Endothelial cell of umbilical vein (primary cell): Measurements from ENCODE around the gene OTOS. TPM values are rescaled to one million over a fixed set of nuclear protein-coding genes. Genes with fewer than 3 reads are reported as not detected.
A peak's percentile ranks its signal among the peaks of the same experiment; 100 is the strongest.

ENCODE experiments used
- BruUV-seq: library from RNA; stranded (reverse); fragments of 400-500 nt; replicated peaks from 2 replicates; lab custom pipeline; 2021; lab: Mats Ljungman, UMichigan
- CTCF ChIA-PET: fragments of 300-600, 350-600 bp; sonication (Branson Sonifier 250); formaldehyde crosslinking; loops from one replicate; lab custom pipeline; 2021; ENCODE audit warnings: antibody characterized with exemption, inconsistent platforms; lab: Charles Lee
- POLR2A ChIA-PET: fragments of 300-600, 350-600 bp; sonication (Branson Sonifier 250); formaldehyde crosslinking; loops from one replicate; lab custom pipeline; 2021; ENCODE audit warnings: antibody characterized with exemption, inconsistent platforms; lab: Charles Lee
- DNase-seq: peaks from one replicate; pipeline ENCODE4 v3.0.0-alpha.2; 2011; ENCODE audit warnings: low read depth, low spot score
- FAIRE-seq: peaks from 2 replicates; lab custom pipeline; 2011; peaks lifted over from hg19 to GRCh38; lab: Jason Lieb, UNC
- H2AFZ ChIP-seq: 2 replicates; pipeline ENCODE4 v1.6.0; 2012; ENCODE audit warnings: low read depth, low read length, control low read depth, inconsistent platforms
- H3K27ac ChIP-seq: 2 replicates; pipeline ENCODE4 v1.5.1; 2011; ENCODE audit warnings: low read depth, mild to moderate bottlenecking, control low read depth, low read length, moderate library complexity; ENCODE audit not compliant: insufficient read depth
- H3K27me3 ChIP-seq, 2 experiments: 2 replicates each; pipeline versions ENCODE4 v1.6.0 to v1.6.1; 2011; ENCODE audit warnings: low read length in 2 of 2, mixed read lengths in 1 of 2; ENCODE audit not compliant: control insufficient read depth in 2 of 2, insufficient read depth in 2 of 2
- H3K36me3 ChIP-seq, 2 experiments: 2 replicates in 1 of 2; 3 replicates in 1 of 2; pipeline ENCODE4 v1.5.1; 2011; ENCODE audit warnings: low read length in 2 of 2, mild to moderate bottlenecking in 1 of 2, moderate library complexity in 1 of 2; ENCODE audit not compliant: control insufficient read depth in 2 of 2, insufficient read depth in 2 of 2; ENCODE audit errors: extremely low read depth in 1 of 2
- H3K4me1 ChIP-seq: 3 replicates; pipeline ENCODE4 v1.5.1; 2011; ENCODE audit warnings: mild to moderate bottlenecking, low read length; ENCODE audit not compliant: control insufficient read depth, insufficient read depth; ENCODE audit errors: extremely low read depth
- H3K4me2 ChIP-seq: 2 replicates; pipeline ENCODE4 v1.6.1; 2011; ENCODE audit warnings: low read length, control low read depth, mixed read lengths; ENCODE audit not compliant: insufficient read depth
- H3K4me3 ChIP-seq, 3 experiments: fragments of 200-600 bp in 1 of 3; sonication (generic), shearing (Covaris generic) in 1 of 3; replicated peaks in 1 of 3; 2 replicates each; pipeline ENCODE4 v1.5.1; 2011 to 2016; ENCODE audit warnings: control low read depth in 3 of 3, low read length in 3 of 3, mild to moderate bottlenecking in 2 of 3, inconsistent platforms in 1 of 3, low read depth in 1 of 3, moderate library complexity in 1 of 3; ENCODE audit not compliant: insufficient read depth in 1 of 3
- H3K79me2 ChIP-seq: 2 replicates; pipeline ENCODE4 v1.6.0; 2012; ENCODE audit warnings: low read length, inconsistent platforms; ENCODE audit not compliant: control insufficient read depth, insufficient read depth
- H3K9ac ChIP-seq: replicated peaks from 2 replicates; pipeline ENCODE3; 2011; ENCODE audit warnings: low read length, control low read depth; ENCODE audit not compliant: insufficient read depth; ENCODE audit errors: extremely low read depth
- H3K9me1 ChIP-seq: replicated peaks from 3 replicates; pipeline ENCODE4 v1.6.0; 2011; ENCODE audit warnings: mild to moderate bottlenecking, low read length; ENCODE audit not compliant: control insufficient read depth, insufficient read depth; ENCODE audit errors: extremely low read depth
- H3K9me3 ChIP-seq: replicated peaks from 2 replicates; pipeline ENCODE4 v1.5.1; 2012; ENCODE audit warnings: low read length, inconsistent platforms; ENCODE audit not compliant: control insufficient read depth, insufficient read depth
- H4K20me1 ChIP-seq: replicated peaks from 2 replicates; pipeline ENCODE3; 2011; ENCODE audit warnings: mild to moderate bottlenecking, low read length; ENCODE audit not compliant: control insufficient read depth, insufficient read depth; ENCODE audit errors: extremely low read depth
- CTCF ChIP-seq, 2 donors: IDR thresholded peaks; 1 replicate in 1 of 2; 2 replicates in 1 of 2; pipeline ENCODE4 v1.5.1; 2011; ENCODE audit warnings: low read length in 2 of 2, mild to moderate bottlenecking in 2 of 2, moderate library complexity in 2 of 2, control low read depth in 1 of 2, inconsistent platforms in 1 of 2, low read depth in 1 of 2; ENCODE audit not compliant: insufficient read depth in 1 of 2; ENCODE audit errors: extremely low read depth in 1 of 2
- EZH2 ChIP-seq: IDR thresholded peaks from 2 replicates; pipeline ENCODE4 v1.6.1; 2012; ENCODE audit warnings: borderline replicate concordance, low read depth, mild to moderate bottlenecking, moderate library complexity, low read length, inconsistent platforms; ENCODE audit not compliant: severe bottlenecking
- FOS ChIP-seq: IDR thresholded peaks from 2 replicates; pipeline ENCODE4 v1.6.1; 2011; ENCODE audit warnings: mild to moderate bottlenecking, low read length, moderate library complexity, borderline replicate concordance; ENCODE audit not compliant: insufficient read depth
- GATA2 ChIP-seq: IDR thresholded peaks from 2 replicates; pipeline ENCODE4 v1.7.0; 2011; ENCODE audit warnings: low read depth, mild to moderate bottlenecking, moderate library complexity, mixed read lengths, low read length; ENCODE audit not compliant: insufficient read length, insufficient read depth
- JUN ChIP-seq: IDR thresholded peaks from 2 replicates; pipeline ENCODE4 v1.6.1; 2011; ENCODE audit warnings: borderline replicate concordance, low read depth; ENCODE audit not compliant: insufficient read length, insufficient read depth
- MAX ChIP-seq: IDR thresholded peaks from 2 replicates; pipeline ENCODE4 v1.6.1; 2011; ENCODE audit not compliant: insufficient read depth, insufficient read length
- MYC ChIP-seq: IDR thresholded peaks from one replicate; pipeline ENCODE4 v1.6.1; 2011; ENCODE audit warnings: mild to moderate bottlenecking, low read depth, low read length
- POLR2A ChIP-seq: IDR thresholded peaks from 2 replicates; pipeline ENCODE4 v1.6.1; 2012; ENCODE audit warnings: low read depth, mild to moderate bottlenecking, control low read depth, low read length
- POLR2AphosphoS5 ChIP-seq: IDR thresholded peaks from 2 replicates; pipeline ENCODE4 v1.6.1; 2012; ENCODE audit warnings: low read depth, mild to moderate bottlenecking, control low read depth, low read length, moderate library complexity; ENCODE audit not compliant: insufficient read depth
- dilution Hi-C: fragments of 300-500 bp; cut with MboI; formaldehyde crosslinking; loops from one replicate; pipeline ENCODE4 v1.15.0; 2019; ENCODE audit warnings: low sequenced_read_pairs; ENCODE audit not compliant: extremely low pct_ligation_motif_present
- intact Hi-C: fragments of 100-400 bp; cut with micrococcal nuclease; formaldehyde crosslinking; loops from one replicate; pipeline ENCODE4 v1.10.0; 2022
- polyA plus RNA-seq, 4 experiments: library from polyadenylated mRNA; depleted of rRNA in 3 of 4; stranded (reverse) in 3 of 4; unstranded in 1 of 4; fragments of >200 nt; gene quantifications; 2 replicates each; pipeline versions ENCODE4 v1.2.1 to v1.2.3, GENCODE V29; 2011 to 2012; ENCODE audit warnings: missing spikeins in 1 of 4
- total RNA-seq: library from RNA; stranded (reverse); gene quantifications from 2 replicates; pipeline ENCODE4 v1.2.3, GENCODE V29; 2021

OTOS gene
- total and polyA plus RNA-seq, 2 donors (not counting 3 experiments of a cell fraction or from before 2014, with no cell fraction given), result not detected

- H3K79me2 ChIP-seq, result peaks cover 23% of the 10 kb centered on the region
- TF ChIP-seq FOS (no peak), EZH2 (no peak), POLR2A (no peak), MAX (no peak), CTCF (IDR thresholded peaks at IDR 0.05; ENCODE audit: extremely low read depth in 1 of 2, insufficient read depth in 1 of 2, low read depth in 1 of 2, low read length in 2 of 2) (no peak), GATA2 (no peak), POLR2AphosphoS5 (no peak), JUN (no peak), MYC (no peak)
- POLR2A ChIA-PET, result no interaction called here
- intact Hi-C loops, result loop anchor here (2.0 to 5.0 kb wide), 2 partner anchors 434 to 733 kb away; partner anchors contain the start of genes HDAC4 and RNPEPL1
- H3K36me3 ChIP-seq, result peaks cover 5 to 19% of the 10 kb centered on the region in 2 experiments
- peak overlapping the region; percentile 91 for H3K4me2 ChIP-seq
- H3K27me3 ChIP-seq, result no peaks in the 10 kb centered on the region
- no peaks in the 10 kb centered on the region for H4K20me1 ChIP-seq
- H3K27ac ChIP-seq, result no peak overlapping the region
- no peak overlapping the region for H2AFZ ChIP-seq
- peak overlapping the region; percentile 94 for H3K9ac ChIP-seq
- peak overlapping the region; percentile 42 to 71 (median 59) for H3K4me3 ChIP-seq
- no peak for FAIRE-seq
- H3K9me1 ChIP-seq, result no peaks in the 10 kb centered on the region
- dilution Hi-C loops, result no loop called here
- H3K9me3 ChIP-seq, result no peaks in the 10 kb centered on the region
- CTCF ChIA-PET, result interaction anchor here (0.6 kb wide), 1 partner anchor 9 kb away, joined by 3 read pairs; no protein-coding TSS in a partner anchor
- DNase-seq, result no peak
- peaks cover 9% of the 10 kb centered on the region for H3K4me1 ChIP-seq
- BruUV-seq, result TSS peak; percentile 34
Observed at GRCh38 chr2:240134956-240135520, 5.4 kb downstream of the OTOS start.
